Ascending aorta (tissue), 2 donors: ENCODE measurements around the gene PDCD1LG2. TPM values are rescaled to one million over a fixed set of nuclear protein-coding genes. Genes with fewer than 3 reads are reported as not detected.
A peak's percentile ranks its signal among the peaks of the same experiment; 100 is the strongest.
"Not testable (repeated sequence)": the region's sequence is repeated elsewhere in the genome, so short reads cannot be mapped to it uniquely, and the experiment has no call there.

ENCODE experiments used
- DNase-seq, 2 donors: peaks; one replicate each; pipeline ENCODE4 v3.0.0-alpha.2; 2019; ENCODE audit warnings: low spot score in 2 of 2
- H3K27ac ChIP-seq, 2 donors: fragments of 200-600 bp; sonication (generic); one replicate each; pipeline ENCODE4 v1.5.1; 2016 to 2017; ENCODE audit warnings: mild to moderate bottlenecking in 1 of 2
- H3K27me3 ChIP-seq: fragments of 200-600 bp; sonication (generic); one replicate; pipeline ENCODE4 v1.5.1; 2017
- H3K36me3 ChIP-seq, 2 donors: fragments of 200-600 bp; sonication (generic); one replicate each; pipeline ENCODE4 v1.5.1; 2016
- H3K4me1 ChIP-seq, 2 donors: fragments of 200-600 bp; sonication (generic); one replicate each; pipeline ENCODE4 v1.5.1; 2016 to 2017; ENCODE audit warnings: mild to moderate bottlenecking in 1 of 2
- H3K4me3 ChIP-seq, 2 donors: fragments of 200-600 bp; sonication (generic); one replicate each; pipeline ENCODE4 v1.5.1; 2016 to 2017; ENCODE audit warnings: mild to moderate bottlenecking in 1 of 2
- H3K9me3 ChIP-seq, 2 donors: fragments of 200-600 bp; sonication (generic); one replicate each; pipeline ENCODE4 v1.5.1; 2016
- CTCF ChIP-seq, 3 experiments: fragments of 200-600 bp in 2 of 3; fragments of 450-650 bp in 1 of 3; sonication (generic) in 2 of 3; IDR thresholded peaks; one replicate each; pipeline ENCODE4 v1.5.1; 2016 to 2019; ENCODE audit warnings: antibody characterized with exemption in 3 of 3, mild to moderate bottlenecking in 1 of 3, moderate library complexity in 1 of 3
- intact Hi-C: fragments of 100-400 bp; cut with DNase I; formaldehyde crosslinking; loops from one replicate; pipeline ENCODE4 v1.15.1; 2023
- total RNA-seq: library from RNA; depleted of rRNA; stranded (reverse); fragments of >200 nt; gene quantifications from one replicate; pipeline ENCODE4 v1.1.0, GENCODE V29; 2016

PDCD1LG2 gene
- total RNA-seq, 1 donor from 2014 or later: 1.1 TPM

- H3K4me3 ChIP-seq: no peak overlapping the region
- no peak for TF ChIP-seq CTCF (IDR thresholded peaks at IDR 0.05)
- H3K36me3 ChIP-seq: no peaks in the 10 kb centered on the region
- no peaks in the 10 kb centered on the region for H3K27me3 ChIP-seq
- intact Hi-C loops: loop anchor here (5.0 kb wide), 1 partner anchor 70 kb away; no protein-coding TSS in a partner anchor
- H3K9me3 ChIP-seq: no peaks in the 10 kb centered on the region
- no peaks in the 10 kb centered on the region for H3K4me1 ChIP-seq
- H3K27ac ChIP-seq: no peak overlapping the region
- no peak for DNase-seq
These were observed 66.9 kb downstream of the PDCD1LG2 start for GRCh38 chr9:5577225-5577624.

GRCh38 chr9:5578018-5578697, 67.8 kb downstream of the PDCD1LG2 start:
- no peak for DNase-seq
- peaks cover 0 to 5% of the 10 kb centered on the region in 2 donors for H3K4me1 ChIP-seq
- H3K27me3 ChIP-seq: no peaks in the 10 kb centered on the region
- peak overlapping the region in 1 of 2 donors; percentile 37 for H3K27ac ChIP-seq
- H3K36me3 ChIP-seq: no peaks in the 10 kb centered on the region
- intact Hi-C loops: loop anchor here (2.0 to 5.0 kb wide), 2 partner anchors 21 to 71 kb away; no protein-coding TSS in a partner anchor
- H3K9me3 ChIP-seq: no peaks in the 10 kb centered on the region
- TF ChIP-seq CTCF (IDR thresholded peaks at IDR 0.05): no peak
- H3K4me3 ChIP-seq: no peak overlapping the region

- intact Hi-C loops: loop anchor here (2.0 to 5.0 kb wide), 2 partner anchors 22 to 71 kb away; no protein-coding TSS in a partner anchor
- no peak overlapping the region for H3K4me3 ChIP-seq
- H3K4me1 ChIP-seq: peaks cover 0 to 9% of the 10 kb centered on the region in 2 donors
- H3K36me3 ChIP-seq: no peaks in the 10 kb centered on the region
- TF ChIP-seq CTCF (IDR thresholded peaks at IDR 0.05): no peak
- H3K27me3 ChIP-seq: no peaks in the 10 kb centered on the region
- no peaks in the 10 kb centered on the region for H3K9me3 ChIP-seq
- no peak for DNase-seq
- H3K27ac ChIP-seq: peak overlapping the region in 1 of 2 donors; percentile 37
These were observed 68.4 kb downstream of the PDCD1LG2 start for GRCh38 chr9:5578698-5579085.

DNA sequence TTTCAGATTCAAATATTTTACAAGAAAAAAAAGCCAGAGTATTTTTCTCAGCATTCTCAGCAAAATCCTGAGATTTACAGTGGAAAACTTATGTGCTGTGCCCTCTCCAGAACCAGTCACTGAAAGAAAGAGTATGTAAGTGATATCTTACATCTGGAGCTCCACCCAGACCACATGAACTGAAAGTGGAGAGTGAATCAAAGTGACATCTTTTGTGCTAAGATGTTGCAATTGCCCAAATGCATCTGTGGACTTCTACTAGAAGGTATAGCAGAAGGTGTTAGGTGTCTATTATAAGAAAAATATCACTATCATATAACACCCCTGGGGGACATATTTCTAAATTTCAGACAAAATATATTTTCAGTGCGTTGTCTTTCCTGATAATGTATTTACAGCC, 69.5 kb downstream of the PDCD1LG2 start:
- intact Hi-C loops: loop anchor here (2.0 to 5.0 kb wide), 2 partner anchors 23 to 73 kb away; no protein-coding TSS in a partner anchor
- no peak for DNase-seq
- no peak overlapping the region for H3K4me3 ChIP-seq

GRCh38 chr9:5580650-5581049, 70.3 kb downstream of the PDCD1LG2 start:
- Histone ChIP-seq H3K9me3 (no peaks in the 10 kb centered on the region), H3K27ac (no peak overlapping the region), H3K4me3 (no peak overlapping the region), H3K36me3 (no peaks in the 10 kb centered on the region), H3K27me3 (no peaks in the 10 kb centered on the region), H3K4me1 (peaks cover 0 to 9% of the 10 kb centered on the region in 2 donors)
- intact Hi-C loops: no loop called here
- no peak for TF ChIP-seq CTCF (IDR thresholded peaks at IDR 0.05)
- no peak for DNase-seq

More for the DNA sequence above, 69.5 kb downstream of the PDCD1LG2 start:
- TF ChIP-seq CTCF (IDR thresholded peaks at IDR 0.05): no peak
- Histone ChIP-seq H3K27ac (no peak overlapping the region), H3K4me1 (peaks cover 0 to 9% of the 10 kb centered on the region in 2 donors), H3K27me3 (no peaks in the 10 kb centered on the region), H3K9me3 (no peaks in the 10 kb centered on the region), H3K36me3 (no peaks in the 10 kb centered on the region)

DNA sequence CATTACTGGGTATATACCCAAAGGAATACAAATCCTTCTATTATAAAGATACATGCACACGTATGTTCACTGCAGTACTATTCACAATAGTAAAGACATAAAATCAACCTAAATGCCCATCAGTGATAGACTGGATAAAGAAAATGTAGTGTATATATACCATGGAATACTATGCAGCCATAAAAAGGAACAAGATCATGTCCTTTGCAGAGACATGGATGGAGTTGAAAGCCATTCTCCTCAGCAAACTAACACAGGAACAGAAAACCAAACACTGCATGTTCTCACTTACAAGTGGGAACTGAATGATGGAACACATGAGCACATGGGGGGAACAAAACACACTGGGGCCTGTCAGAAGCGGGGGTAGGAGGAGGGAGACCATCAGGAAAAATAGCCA, 71.4 kb downstream of the PDCD1LG2 start:
- H3K27ac ChIP-seq, H3K4me3 ChIP-seq, H3K9me3 ChIP-seq, H3K4me1 ChIP-seq, H3K36me3 ChIP-seq, intact Hi-C loops, DNase-seq, H3K27me3 ChIP-seq: not testable (repeated sequence)
